AG09319 (cell line): ENCODE data around the gene NKTR.

ENCODE experiments used
- DNase-seq: peaks from one replicate; pipeline ENCODE4 v3.0.0-alpha.2; 2010; ENCODE audit warnings: low read depth; ENCODE audit errors: extremely low read depth
- CTCF ChIP-seq: IDR thresholded peaks from 2 replicates; pipeline ENCODE4 v1.5.1; 2011; ENCODE audit warnings: low read depth, mild to moderate bottlenecking, inconsistent platforms, low read length, moderate library complexity

NKTR gene

GRCh38 chr3:42655331-42655888 lies 54.9 kb downstream of the NKTR start:
- DNase-seq = no peak
- TF ChIP-seq CTCF = no peak

- TF ChIP-seq CTCF = no peak
- DNase-seq = no peak
Measured at GRCh38 chr3:42655980-42656679, 55.6 kb downstream of the NKTR start.

GRCh38 chr3:42656680-42657610 lies 56.5 kb downstream of the NKTR start:
- no peak for TF ChIP-seq CTCF
- DNase-seq = no peak

- no peak for DNase-seq
- TF ChIP-seq CTCF = no peak
Measured at GRCh38 chr3:42657675-42658074, 57.2 kb downstream of the NKTR start.

GRCh38 chr3:42658091-42658770 lies 57.7 kb downstream of the NKTR start:
- DNase-seq = no peak

GRCh38 chr3:42658771-42659390 lies 58.4 kb downstream of the NKTR start:
- no peak for DNase-seq
- TF ChIP-seq CTCF = no peak

More at GRCh38 chr3:42658091-42658770, 57.7 kb downstream of the NKTR start:
- TF ChIP-seq CTCF = no peak
